Muscle of leg (tissue), 11 donors: ENCODE data around the gene GFY. TPM values are rescaled to one million over a fixed set of nuclear protein-coding genes. Genes with fewer than 3 reads are reported as not detected.
"Not testable (repeated sequence)": the region's sequence is repeated elsewhere in the genome, so short reads cannot be mapped to it uniquely, and the experiment has no call there.

Source experiments
- DNase-seq: peaks from one replicate; pipeline ENCODE4 v3.0.0; 2013
- H3K27ac ChIP-seq: one replicate; pipeline ENCODE4 v1.5.1; 2013; ENCODE audit warnings: mild to moderate bottlenecking, low read length, control low read depth
- H3K27me3 ChIP-seq: one replicate; pipeline ENCODE4 v1.6.1; 2013; ENCODE audit warnings: low read length; ENCODE audit not compliant: control insufficient read depth, insufficient read depth
- H3K36me3 ChIP-seq: one replicate; pipeline ENCODE4 v1.6.1; 2013; ENCODE audit warnings: low read length; ENCODE audit not compliant: control insufficient read depth, insufficient read depth
- H3K4me1 ChIP-seq: one replicate; pipeline ENCODE4 v1.6.1; 2013; ENCODE audit warnings: low read length; ENCODE audit not compliant: control insufficient read depth, insufficient read depth
- H3K4me3 ChIP-seq: one replicate; pipeline ENCODE4 v1.5.1; 2013; ENCODE audit warnings: low read length, control low read depth
- H3K9me3 ChIP-seq: replicated peaks from 2 replicates; pipeline ENCODE4 v1.6.1; 2013; ENCODE audit warnings: low read depth, low read length; ENCODE audit not compliant: control insufficient read depth
- WGBS: methylation state at CpG from one replicate; pipeline ENCODE4 v1.1.5; 2013; ENCODE audit warnings: missing lambda C conversion rate; ENCODE audit not compliant: insufficient coverage; 5-methylcytosine and 5-hydroxymethylcytosine counted together
- polyA plus RNA-seq, 8 donors: library from polyadenylated mRNA; unstranded; fragments of 120-200 nt; gene quantifications; one replicate each; pipeline versions ENCODE4 v1.2.1 to v1.2.3, GENCODE V29; 2013; ENCODE audit warnings: inconsistent platforms in 1 of 8, low replicate concordance in 1 of 8; ENCODE audit not compliant: insufficient read length in 8 of 8, insufficient read depth in 1 of 8
- total RNA-seq: library from RNA; stranded (reverse); fragments of 120-200 nt; gene quantifications from one replicate; pipeline ENCODE4 v1.2.4, GENCODE V29; 2013

Gene GFY
- total and polyA plus RNA-seq, 9 donors, result not detected

DNA sequence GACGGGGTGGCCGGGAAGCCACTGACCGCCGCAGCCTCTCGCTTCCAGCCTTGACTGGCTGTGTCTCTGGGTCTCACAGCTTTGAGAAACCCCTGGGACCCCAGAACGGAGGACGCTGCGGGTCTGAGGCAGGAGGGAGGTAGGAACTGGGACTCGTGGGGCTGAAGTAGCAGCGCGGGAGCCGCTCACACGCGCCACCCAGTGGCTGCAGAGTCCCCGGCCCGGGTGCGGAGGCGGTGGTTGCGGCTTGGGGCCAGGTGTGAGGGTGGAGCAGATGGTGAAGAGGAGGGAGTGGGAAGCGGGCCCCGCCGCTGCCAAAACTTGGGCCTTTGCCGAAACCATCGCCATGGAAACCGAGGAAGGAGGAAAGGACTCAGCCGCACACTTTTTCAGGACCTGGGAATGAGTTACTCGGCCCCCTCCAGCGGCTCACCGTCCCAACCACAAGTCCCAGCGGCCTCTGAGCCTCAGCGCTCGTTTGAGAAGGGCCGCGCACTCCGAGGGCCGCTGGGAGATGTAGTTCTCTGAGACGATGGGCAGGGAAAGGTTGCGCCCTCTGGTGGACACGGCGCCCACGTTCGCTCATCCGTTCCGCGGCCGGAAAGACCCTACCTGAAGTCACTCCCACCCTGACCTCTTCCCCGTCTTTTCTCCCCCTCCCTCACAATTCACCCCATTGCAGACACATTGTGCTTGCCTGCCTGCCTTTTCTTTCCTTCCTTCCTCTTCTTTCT lies 18.3 kb downstream of the GFY start:
- Histone ChIP-seq H3K27me3 (peaks cover 45% of the 10 kb centered on the region), H3K4me1 (peaks cover 32% of the 10 kb centered on the region), H3K4me3 (peak overlapping the region; percentile 72), H3K27ac (peak overlapping the region; percentile 94), H3K9me3 (no peaks in the 10 kb centered on the region), H3K36me3 (peaks cover 27% of the 10 kb centered on the region)
- DNase-seq, result peak; percentile 99
- under 1% methylated on average over 32 of the region's 47 CpGs for WGBS

DNA sequence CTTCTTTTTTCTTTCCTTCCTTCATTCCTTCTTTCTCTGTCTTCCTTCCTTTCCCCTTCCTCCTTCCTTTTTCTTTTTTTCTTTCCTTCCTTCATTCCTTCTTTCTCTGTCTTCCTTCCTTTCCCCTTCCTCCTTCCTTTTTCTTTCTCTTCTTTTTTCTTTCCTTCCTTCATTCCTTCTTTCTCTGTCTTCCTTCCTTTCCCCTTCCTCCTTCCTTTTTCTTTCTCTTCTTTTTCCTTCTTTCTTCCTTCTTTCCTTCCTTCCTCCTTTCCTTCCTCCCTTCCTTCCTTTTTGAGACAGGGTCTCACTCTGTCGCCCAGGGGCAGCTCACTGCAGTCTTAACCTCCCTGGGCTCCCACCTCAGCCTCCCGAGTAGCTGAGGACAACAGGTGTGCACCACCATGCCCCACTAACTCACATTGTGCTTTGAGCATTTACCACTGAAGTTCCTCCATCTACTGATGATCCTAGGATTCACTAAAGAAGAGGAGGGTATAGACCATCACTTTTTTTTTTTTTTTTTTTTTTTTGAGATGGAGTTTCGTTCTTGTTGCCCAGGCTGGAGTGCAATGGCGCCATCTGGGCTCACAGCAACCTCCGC lies 19.0 kb downstream of the GFY start:
- H3K4me3 ChIP-seq, H3K9me3 ChIP-seq: not testable (repeated sequence)
- H3K27me3 ChIP-seq, result peaks cover 38% of the 10 kb centered on the region
- H3K36me3 ChIP-seq, result peaks cover 33% of the 10 kb centered on the region
- no CpG with 5 or more reads among the region's 5 CpGs for WGBS
- peaks cover 34% of the 10 kb centered on the region for H3K4me1 ChIP-seq
- DNase-seq, result peak; percentile 15
- H3K27ac ChIP-seq, result peak overlapping the region; percentile 20

DNA sequence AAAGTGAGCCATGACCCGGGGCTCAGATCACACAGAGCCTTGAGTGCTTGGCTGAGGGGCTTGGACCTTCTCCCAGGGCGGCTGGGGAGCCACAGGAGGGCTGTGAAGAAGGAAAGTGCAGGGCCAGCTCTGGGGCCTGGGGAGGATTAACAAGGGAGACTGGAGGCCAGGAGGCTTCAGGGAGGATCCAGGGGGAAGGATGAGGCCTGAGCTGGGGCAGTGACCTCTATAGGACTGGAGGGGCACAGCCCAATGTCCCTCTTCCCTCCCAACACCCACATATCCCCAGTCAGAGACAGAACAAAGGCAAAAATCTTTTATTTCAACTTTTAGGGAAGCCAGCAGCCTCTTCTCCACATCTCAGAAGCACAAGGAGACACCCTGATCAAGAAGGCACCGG lies 20.8 kb downstream of the GFY start:
- Histone ChIP-seq H3K4me3 (no peak overlapping the region), H3K27me3 (peaks cover 20% of the 10 kb centered on the region), H3K27ac (no peak overlapping the region), H3K4me1 (peaks cover 35% of the 10 kb centered on the region), H3K9me3 (no peaks in the 10 kb centered on the region), H3K36me3 (peaks cover 45% of the 10 kb centered on the region)
- 71% methylated on average over 2 of the region's 3 CpGs for WGBS
- DNase-seq, result no peak

GRCh38 chr19:49447485-49448431 lies 22.6 kb downstream of the GFY start:
- peaks cover 45% of the 10 kb centered on the region for H3K36me3 ChIP-seq
- WGBS, result 35% methylated on average over 25 of the region's 32 CpGs

DNA sequence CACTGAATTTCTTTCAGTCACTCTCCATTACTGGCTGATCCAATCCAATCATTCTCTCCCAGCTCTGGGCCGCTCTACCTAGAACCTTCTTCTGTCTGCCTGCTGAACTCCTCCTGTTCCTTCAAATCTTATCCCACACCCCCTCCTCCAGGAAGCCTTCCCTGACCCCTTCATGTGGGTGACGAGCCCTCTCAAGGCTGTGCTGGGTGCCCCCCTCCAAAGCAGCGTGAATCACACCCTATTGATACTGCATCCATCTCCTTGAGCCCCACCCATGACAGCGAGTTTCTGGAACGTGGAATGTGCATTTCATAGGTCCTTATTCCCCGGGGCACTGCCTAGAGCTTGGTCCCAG lies 23.2 kb downstream of the GFY start:
- Histone ChIP-seq H3K27me3 (no peaks in the 10 kb centered on the region), H3K4me1 (peaks cover 25% of the 10 kb centered on the region), H3K27ac (no peak overlapping the region), H3K9me3 (no peaks in the 10 kb centered on the region), H3K4me3 (no peak overlapping the region), H3K36me3 (peaks cover 45% of the 10 kb centered on the region)
- 94% methylated on average over 6 of the region's 6 CpGs for WGBS
- peak; percentile 18 for DNase-seq

More at GRCh38 chr19:49447485-49448431, 22.6 kb downstream of the GFY start:
- peaks cover 25% of the 10 kb centered on the region for H3K4me1 ChIP-seq
- peak overlapping the region; percentile 35 for H3K27ac ChIP-seq
- H3K4me3 ChIP-seq, result no peak overlapping the region
- no peaks in the 10 kb centered on the region for H3K9me3 ChIP-seq
- H3K27me3 ChIP-seq, result peaks cover 4% of the 10 kb centered on the region
- DNase-seq, result peak; percentile 55

DNA sequence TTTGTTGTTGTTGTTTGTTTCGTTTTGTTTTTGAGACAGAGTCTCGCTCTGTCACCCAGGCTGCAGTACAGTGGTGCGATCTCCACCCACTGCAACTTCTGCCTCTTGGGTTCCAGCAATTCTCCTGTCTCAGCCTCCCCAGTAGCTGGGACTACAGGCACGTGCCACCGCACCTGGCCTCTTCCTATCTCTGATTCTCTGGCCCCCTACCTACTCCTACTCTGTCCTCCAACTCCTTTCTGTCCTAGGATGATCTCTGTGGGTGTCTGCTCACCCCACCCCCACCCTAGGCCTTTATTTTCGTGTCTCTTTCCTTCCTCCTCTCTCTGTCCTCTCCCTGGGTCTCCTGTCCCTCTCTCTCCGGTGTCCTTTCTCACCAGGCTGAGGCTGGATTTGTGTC lies 25.2 kb downstream of the GFY start:
- no peak for DNase-seq
- 86% methylated on average over 5 of the region's 7 CpGs for WGBS

GRCh38 chr19:49451430-49452181 lies 26.4 kb downstream of the GFY start, which contains the start of gene PIH1D1:
Gene PIH1D1, minus strand, starts transcription at chr19:49451814. Its CDS starts 240 bp downstream, at chr19:49451574.
- Histone ChIP-seq H3K36me3 (peaks cover 37% of the 10 kb centered on the region), H3K4me3 (peak within 1 kb of the TSS; percentile 91), H3K27me3 (no peaks in the 10 kb centered on the region), H3K9me3 (no peaks in the 10 kb centered on the region), H3K27ac (peak within 1 kb of the TSS; percentile 98), H3K4me1 (peaks cover 43% of the 10 kb centered on the region)
- DNase-seq, result peak; percentile 99
- WGBS, result 1% methylated on average over 38 of the region's 42 CpGs

More for the DNA sequence above, 25.2 kb downstream of the GFY start:
- Histone ChIP-seq H3K4me1 (peaks cover 37% of the 10 kb centered on the region), H3K27ac (no peak overlapping the region), H3K4me3 (no peak overlapping the region), H3K9me3 (no peaks in the 10 kb centered on the region), H3K27me3 (no peaks in the 10 kb centered on the region), H3K36me3 (peaks cover 45% of the 10 kb centered on the region)

DNA sequence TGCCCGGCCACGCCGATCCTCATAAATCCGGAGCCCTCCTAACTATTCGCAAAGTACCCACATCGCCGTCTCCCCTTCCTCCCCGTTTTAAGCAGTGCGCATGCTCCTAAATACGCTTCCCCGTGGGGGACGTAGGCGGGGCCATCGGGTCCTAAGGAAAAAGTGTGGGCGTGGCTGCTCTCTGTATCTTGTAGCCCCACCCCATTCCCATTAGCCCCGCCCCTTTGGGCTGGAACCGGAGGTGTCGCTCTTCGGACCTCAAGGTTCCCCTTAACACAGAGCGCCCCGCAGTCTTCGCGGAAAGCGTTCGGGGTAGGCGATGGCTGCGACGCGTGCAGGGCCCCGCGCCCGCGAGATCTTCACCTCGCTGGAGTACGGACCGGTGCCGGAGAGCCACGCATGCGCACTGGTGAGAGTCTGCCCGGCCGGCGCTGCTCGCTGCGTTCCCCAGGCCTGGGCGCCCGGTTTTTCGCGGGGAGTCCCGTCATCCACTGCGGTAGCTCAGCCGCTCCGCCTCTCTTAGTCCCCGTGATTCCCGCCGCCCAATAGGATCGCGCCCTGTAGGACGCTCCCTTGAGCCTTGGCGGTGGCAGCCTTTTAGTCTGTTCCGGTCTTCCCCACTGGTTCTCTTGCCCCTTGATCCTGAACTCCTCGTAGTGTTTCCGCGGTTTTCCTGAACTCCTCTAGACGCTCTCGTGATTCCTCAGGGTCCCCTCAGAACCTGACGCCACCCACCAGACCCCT lies 28.0 kb downstream of the GFY start, which contains the start of gene ALDH16A1:
Gene ALDH16A1, plus strand, starts transcription at position 213 of the 744 bp plus-strand sequence. Its CDS starts 107 bp downstream, at position 320.
- no peaks in the 10 kb centered on the region for H3K27me3 ChIP-seq
- H3K36me3 ChIP-seq, result peaks cover 21% of the 10 kb centered on the region
- peak within 1 kb of the TSS; percentile 74 for H3K4me3 ChIP-seq
- peaks cover 38% of the 10 kb centered on the region for H3K4me1 ChIP-seq
- peak within 1 kb of the TSS; percentile 98 for H3K27ac ChIP-seq
- no peaks in the 10 kb centered on the region for H3K9me3 ChIP-seq
- 0% methylated on average over 63 of the region's 66 CpGs for WGBS
- peak; percentile 99 for DNase-seq

DNA sequence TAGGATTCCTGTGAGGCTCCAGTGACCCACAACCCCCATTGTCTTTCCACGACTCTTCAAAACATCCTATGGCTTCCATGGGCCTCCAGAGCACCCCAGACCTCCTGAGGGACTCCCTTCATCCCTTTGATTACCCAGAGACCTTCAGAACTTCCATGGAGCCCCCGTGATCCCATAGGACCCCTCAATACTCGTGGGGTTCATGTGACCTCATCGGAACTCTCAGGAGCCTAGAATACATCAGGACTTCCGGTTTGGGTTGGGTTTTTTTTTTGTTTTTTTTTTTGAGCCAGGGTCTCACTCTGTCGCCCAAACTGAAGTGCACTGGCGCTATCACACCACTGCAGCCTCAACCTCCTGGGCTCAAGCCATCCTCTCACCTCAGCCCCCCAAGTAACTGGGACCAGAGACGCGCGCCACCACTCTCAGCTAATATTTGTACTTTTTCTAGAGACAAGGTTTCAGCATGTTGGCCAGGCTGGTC lies 28.6 kb downstream of the GFY start:
- H3K36me3 ChIP-seq, result peaks cover 15% of the 10 kb centered on the region
- no peaks in the 10 kb centered on the region for H3K27me3 ChIP-seq
- WGBS, result 64% methylated on average over 5 of the region's 10 CpGs
- DNase-seq, result no peak
- peak overlapping the region; percentile 98 for H3K27ac ChIP-seq
- no peaks in the 10 kb centered on the region for H3K9me3 ChIP-seq
- peaks cover 32% of the 10 kb centered on the region for H3K4me1 ChIP-seq
- H3K4me3 ChIP-seq, result peak overlapping the region; percentile 74
